HepG2 (cell line): ENCODE data around the gene DSCAM. TPM values are rescaled to one million over a fixed set of nuclear protein-coding genes. Genes with fewer than 3 reads are reported as not detected.

Source experiments
- ATAC-seq: fragments of 200-7000 bp; cut with Tn5 transposase; 3 replicates; pipeline ENCODE4 v1.9.1; 2020; ENCODE audit warnings: mild to moderate bottlenecking, moderate library complexity
- BruUV-seq: library from RNA; stranded (reverse); fragments of 400-500 nt; replicated peaks from 2 replicates; lab custom pipeline; 2021; lab: Mats Ljungman, UMichigan
- CTCF ChIA-PET: fragments of 300-600 bp; formaldehyde crosslinking; extraction: SDS; loops from one replicate; lab custom pipeline; 2021; ENCODE audit warnings: low total read pairs, inconsistent platforms, low intra/inter-chr PET ratio; lab: Yijun Ruan, JAX
- POLR2A ChIA-PET: fragments of 350-600 bp; sonication (Branson Sonifier 250); formaldehyde crosslinking; loops from one replicate; lab custom pipeline; 2020; ENCODE audit warnings: antibody characterized with exemption, inconsistent platforms; lab: Yijun Ruan, JAX
- DNase-seq: peaks from one replicate; pipeline ENCODE4 v3.0.0-alpha.2; 2015; ENCODE audit warnings: low spot score
- FAIRE-seq: peaks from 3 replicates; lab custom pipeline; 2011; peaks lifted over from hg19 to GRCh38; lab: Jason Lieb, UNC
- H2AFZ ChIP-seq: one replicate; pipeline ENCODE4 v1.6.1; 2011; ENCODE audit warnings: low read length, inconsistent platforms
- H3K27ac ChIP-seq: fragments of 300-600 bp; 3 replicates; pipeline ENCODE4 v1.8.0; 2011; ENCODE audit warnings: mixed run types, mild to moderate bottlenecking, mixed read lengths, low read length, inconsistent platforms; ENCODE audit not compliant: insufficient read depth; ENCODE audit errors: extremely low read length
- H3K27me3 ChIP-seq, 2 experiments: fragments of 200-600 bp in 1 of 2; 2 replicates in 1 of 2; 3 replicates in 1 of 2; pipeline versions ENCODE4 v1.6.0 to v1.8.0; 2011; ENCODE audit warnings: low read length in 2 of 2, mild to moderate bottlenecking in 2 of 2, moderate library complexity in 2 of 2, inconsistent platforms in 1 of 2; ENCODE audit not compliant: insufficient read depth in 2 of 2, control insufficient read depth in 1 of 2
- H3K36me3 ChIP-seq, 2 experiments: fragments of 200-600 bp in 1 of 2; replicated peaks in 1 of 2; 2 replicates in 1 of 2; 3 replicates in 1 of 2; pipeline versions ENCODE4 v1.5.1 to v1.8.0; 2011; ENCODE audit warnings: low read length in 2 of 2, inconsistent platforms in 1 of 2; ENCODE audit not compliant: insufficient read depth in 2 of 2, control insufficient read depth in 1 of 2
- H3K4me1 ChIP-seq: 2 replicates; pipeline ENCODE4 v1.5.1; 2012; ENCODE audit warnings: low read length, inconsistent platforms; ENCODE audit not compliant: insufficient read depth
- H3K4me2 ChIP-seq: 2 replicates; pipeline ENCODE4 v1.6.0; 2011; ENCODE audit warnings: low read depth, low read length, inconsistent platforms
- H3K4me3 ChIP-seq, 3 experiments: fragments of 200-600 bp in 1 of 3; sonication (generic), shearing (Covaris generic) in 1 of 3; replicated peaks in 1 of 3; 2 replicates each; pipeline ENCODE4 v1.5.1; 2011 to 2016; ENCODE audit warnings: low read length in 3 of 3, inconsistent platforms in 2 of 3, low read depth in 2 of 3, mild to moderate bottlenecking in 2 of 3, control low read depth in 1 of 3, mixed read lengths in 1 of 3; ENCODE audit not compliant: insufficient read depth in 1 of 3
- H3K79me2 ChIP-seq: one replicate; pipeline ENCODE4 v1.6.1; 2011; ENCODE audit warnings: low read length, inconsistent platforms; ENCODE audit not compliant: insufficient read depth
- H3K9ac ChIP-seq: 2 replicates; pipeline ENCODE4 v1.6.0; 2011; ENCODE audit warnings: mild to moderate bottlenecking, low read depth, low read length, inconsistent platforms; ENCODE audit not compliant: insufficient read depth
- H3K9me3 ChIP-seq: 2 replicates; pipeline ENCODE4 v1.5.1; 2012; ENCODE audit warnings: mild to moderate bottlenecking, low read length
- H4K20me1 ChIP-seq: 2 replicates; pipeline ENCODE4 v1.6.0; 2011; ENCODE audit warnings: inconsistent platforms, mild to moderate bottlenecking, low read length, moderate library complexity; ENCODE audit not compliant: insufficient read depth
- ATM ChIP-seq: fragments of 450-650 bp; IDR thresholded peaks from 2 replicates; pipeline ENCODE4 v1.7.1; 2017; ENCODE audit warnings: mild to moderate bottlenecking, borderline replicate concordance
- CEBPG ChIP-seq: IDR thresholded peaks from 2 replicates; pipeline ENCODE4 v1.6.1; 2016
- ELF3 ChIP-seq: IDR thresholded peaks from 2 replicates; pipeline ENCODE4 v1.6.1; 2016; ENCODE audit warnings: missing genetic modification reagents, missing compliant biosample characterization
- GZF1 ChIP-seq: sonication (generic); formaldehyde crosslinking; IDR thresholded peaks from 2 replicates; pipeline ENCODE4 v1.5.1; 2020; ENCODE audit warnings: mild to moderate bottlenecking, missing genetic modification reagents
- MXI1 ChIP-seq: IDR thresholded peaks from 3 replicates; pipeline ENCODE4 v1.6.1; 2012; ENCODE audit warnings: low read depth, low read length, inconsistent platforms, borderline replicate concordance
- SIN3A ChIP-seq: IDR thresholded peaks from 2 replicates; pipeline ENCODE4 v1.6.1; 2011; ENCODE audit warnings: low read depth, mild to moderate bottlenecking, control low read depth, low read length, borderline replicate concordance
- SNAI1 ChIP-seq: sonication (generic); formaldehyde crosslinking; IDR thresholded peaks from 2 replicates; pipeline ENCODE4 v1.5.0; 2020; ENCODE audit warnings: mild to moderate bottlenecking, missing genetic modification reagents, borderline replicate concordance
- ZC3H13 ChIP-seq: sonication (generic); formaldehyde crosslinking; IDR thresholded peaks from 2 replicates; pipeline ENCODE4 v1.8.1; 2023; ENCODE audit warnings: mild to moderate bottlenecking, missing genetic modification reagents, moderate library complexity
- ZNF274 ChIP-seq: sonication (generic); formaldehyde crosslinking; IDR thresholded peaks from 2 replicates; pipeline ENCODE4 v1.5.1; 2020; ENCODE audit warnings: mild to moderate bottlenecking, missing genetic modification reagents
- ZNF530 ChIP-seq: sonication (generic); formaldehyde crosslinking; IDR thresholded peaks from 2 replicates; pipeline ENCODE4 v1.5.0; 2020; ENCODE audit warnings: low read depth, mild to moderate bottlenecking, missing genetic modification reagents
- ZNF567 ChIP-seq: sonication (generic); formaldehyde crosslinking; IDR thresholded peaks from 2 replicates; pipeline ENCODE4 v1.8.1; 2023; ENCODE audit warnings: mild to moderate bottlenecking, missing genetic modification reagents, borderline replicate concordance
- ZNF816 ChIP-seq: sonication (generic); formaldehyde crosslinking; IDR thresholded peaks from 2 replicates; pipeline ENCODE4 v1.8.0; 2022; ENCODE audit warnings: missing genetic modification reagents, mild to moderate bottlenecking, borderline replicate concordance
- WGBS: methylation state at CpG from one replicate; pipeline ENCODE4 v1.1.6; 2017; ENCODE audit warnings: low lambda C conversion rate; 5-methylcytosine and 5-hydroxymethylcytosine counted together
- in situ Hi-C: cut with HindIII; loops from 2 replicates; pipeline ENCODE4 v1.10.0; 2017; ENCODE audit warnings: low pct_unique_long_range_greater_than_20kb; ENCODE audit not compliant: extremely low pct_ligation_motif_present
- intact Hi-C: fragments of 100-400 bp; cut with micrococcal nuclease; formaldehyde crosslinking; loops from one replicate; pipeline ENCODE4 v1.10.0; 2022; ENCODE audit not compliant: unreplicated experiment
- polyA plus RNA-seq, 8 experiments: library from polyadenylated mRNA; depleted of rRNA in 3 of 8; stranded (reverse) in 7 of 8; unstranded in 1 of 8; fragments of >200 nt; fragmentation: Illumina TruSeq in 4 of 8; extraction: Trizol in 4 of 8; gene quantifications; 2 replicates each; pipeline versions ENCODE4 v1.2.1 to v1.2.3, GENCODE V29; 2011 to 2016; ENCODE audit warnings: low read depth in 4 of 8, missing spikeins in 1 of 8, mixed read lengths in 1 of 8; ENCODE audit not compliant: insufficient read depth in 1 of 8
- total RNA-seq, 5 experiments: library from RNA; depleted of rRNA; stranded (reverse); fragments of >200 nt; fragmentation: Illumina TruSeq; extraction: Trizol; gene quantifications; 2 replicates each; pipeline ENCODE4 v1.2.3, GENCODE V29; 2016; ENCODE audit warnings: low read depth in 1 of 5
- TF ChIP-seq, protein P1 (sequence below): sonication (generic); formaldehyde crosslinking; IDR thresholded peaks from 2 replicates; pipeline ENCODE4 v1.4.0; 2020; ENCODE audit warnings: mild to moderate bottlenecking, missing genetic modification reagents
- TF ChIP-seq, protein P2 (sequence below): IDR thresholded peaks from 2 replicates; pipeline ENCODE4 v1.4.0; 2020; ENCODE audit warnings: mild to moderate bottlenecking, missing genetic modification reagents
- TF ChIP-seq, protein P3 (sequence below), 2 experiments: sonication (generic) in 1 of 2; formaldehyde crosslinking in 1 of 2; IDR thresholded peaks; 2 replicates each; pipeline versions ENCODE4 v1.4.0 to v1.6.1; 2018 to 2020; ENCODE audit warnings: missing genetic modification reagents in 2 of 2, borderline replicate concordance in 1 of 2, low read depth in 1 of 2, mild to moderate bottlenecking in 1 of 2, missing biosample characterization in 1 of 2

DSCAM gene
- total and polyA plus RNA-seq, 2 of the 13 experiments (the other 11 are each of a cell fraction or from before 2014, with no cell fraction given), result not detected

DNA sequence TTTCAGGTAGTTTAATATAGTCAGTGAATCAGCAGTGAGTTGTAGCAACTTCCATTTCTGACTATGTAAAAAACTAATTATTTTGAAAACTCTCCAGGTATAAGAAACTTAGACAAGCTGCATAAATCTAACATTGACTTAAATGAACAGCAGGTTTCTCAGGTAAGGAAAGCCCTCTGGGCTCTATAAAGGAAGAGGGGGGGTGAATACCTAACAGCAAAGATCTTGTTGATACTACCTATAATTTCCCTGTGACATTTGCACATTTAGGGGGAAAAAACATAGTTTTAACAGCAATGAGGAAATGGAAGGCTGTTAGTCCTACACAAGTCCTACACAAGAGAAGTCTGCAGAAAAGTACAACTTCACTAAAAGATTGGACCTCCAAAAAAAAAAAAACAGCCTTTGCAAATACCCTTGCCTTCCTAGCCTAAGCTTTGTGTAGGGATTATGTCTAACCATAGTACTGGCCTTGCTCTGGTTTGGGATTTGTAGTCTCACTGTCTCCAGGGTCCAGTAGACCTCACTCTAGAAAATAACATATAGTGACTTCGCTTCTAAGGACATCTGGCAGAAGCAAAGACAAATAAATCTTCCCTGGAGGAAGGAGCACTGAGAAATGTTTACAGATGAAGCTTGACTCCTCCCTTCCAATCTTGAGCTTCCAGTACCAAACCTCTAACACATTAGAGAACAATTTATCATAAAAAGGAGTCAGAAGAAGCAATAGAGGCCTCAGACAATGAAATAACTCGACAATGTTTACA, 459.8 kb downstream of the DSCAM start:
- Histone ChIP-seq H2AFZ (no peak overlapping the region), H3K79me2 (no peaks in the 10 kb centered on the region), H4K20me1 (no peaks in the 10 kb centered on the region), H3K4me2 (no peak overlapping the region), H3K9me3 (peaks cover 32% of the 10 kb centered on the region), H3K27me3 (no peaks in the 10 kb centered on the region), H3K27ac (no peak overlapping the region), H3K9ac (no peak overlapping the region), H3K4me3 (no peak overlapping the region), H3K36me3 (no peaks in the 10 kb centered on the region), H3K4me1 (no peaks in the 10 kb centered on the region)
- DNase-seq (no peak), FAIRE-seq (no peak), ATAC-seq (no peak)
- CTCF ChIA-PET, result interaction anchor here (1.3 kb wide), 1 partner anchor 243 kb away, joined by 5 read pairs; no protein-coding TSS in a partner anchor
- intact Hi-C loops (no loop called here), in situ Hi-C loops (no loop called here)
- no TSS peak for BruUV-seq
- 0% methylated on average over 2 of the region's 2 CpGs for WGBS
- POLR2A ChIA-PET, result no interaction called here
- no peak for TF ChIP-seq SNAI1 (CRISPR knock-in tag)
- no peak for TF ChIP-seq ZNF530 (CRISPR knock-in tag)
- no peak for TF ChIP-seq ELF3 (CRISPR knock-in tag)
- TF ChIP-seq MXI1, result no peak
- TF ChIP-seq, protein P1, sequence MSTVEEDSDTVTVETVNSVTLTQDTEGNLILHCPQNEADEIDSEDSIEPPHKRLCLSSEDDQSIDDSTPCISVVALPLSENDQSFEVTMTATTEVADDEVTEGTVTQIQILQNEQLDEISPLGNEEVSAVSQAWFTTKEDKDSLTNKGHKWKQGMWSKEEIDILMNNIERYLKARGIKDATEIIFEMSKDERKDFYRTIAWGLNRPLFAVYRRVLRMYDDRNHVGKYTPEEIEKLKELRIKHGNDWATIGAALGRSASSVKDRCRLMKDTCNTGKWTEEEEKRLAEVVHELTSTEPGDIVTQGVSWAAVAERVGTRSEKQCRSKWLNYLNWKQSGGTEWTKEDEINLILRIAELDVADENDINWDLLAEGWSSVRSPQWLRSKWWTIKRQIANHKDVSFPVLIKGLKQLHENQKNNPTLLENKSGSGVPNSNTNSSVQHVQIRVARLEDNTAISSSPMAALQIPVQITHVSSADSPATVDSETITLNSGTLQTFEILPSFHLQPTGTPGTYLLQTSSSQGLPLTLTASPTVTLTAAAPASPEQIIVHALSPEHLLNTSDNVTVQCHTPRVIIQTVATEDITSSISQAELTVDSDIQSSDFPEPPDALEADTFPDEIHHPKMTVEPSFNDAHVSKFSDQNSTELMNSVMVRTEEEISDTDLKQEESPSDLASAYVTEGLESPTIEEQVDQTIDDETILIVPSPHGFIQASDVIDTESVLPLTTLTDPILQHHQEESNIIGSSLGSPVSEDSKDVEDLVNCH, result no peak
- no peak for TF ChIP-seq ZNF816 (CRISPR knock-in tag)
- TF ChIP-seq, protein P2, sequence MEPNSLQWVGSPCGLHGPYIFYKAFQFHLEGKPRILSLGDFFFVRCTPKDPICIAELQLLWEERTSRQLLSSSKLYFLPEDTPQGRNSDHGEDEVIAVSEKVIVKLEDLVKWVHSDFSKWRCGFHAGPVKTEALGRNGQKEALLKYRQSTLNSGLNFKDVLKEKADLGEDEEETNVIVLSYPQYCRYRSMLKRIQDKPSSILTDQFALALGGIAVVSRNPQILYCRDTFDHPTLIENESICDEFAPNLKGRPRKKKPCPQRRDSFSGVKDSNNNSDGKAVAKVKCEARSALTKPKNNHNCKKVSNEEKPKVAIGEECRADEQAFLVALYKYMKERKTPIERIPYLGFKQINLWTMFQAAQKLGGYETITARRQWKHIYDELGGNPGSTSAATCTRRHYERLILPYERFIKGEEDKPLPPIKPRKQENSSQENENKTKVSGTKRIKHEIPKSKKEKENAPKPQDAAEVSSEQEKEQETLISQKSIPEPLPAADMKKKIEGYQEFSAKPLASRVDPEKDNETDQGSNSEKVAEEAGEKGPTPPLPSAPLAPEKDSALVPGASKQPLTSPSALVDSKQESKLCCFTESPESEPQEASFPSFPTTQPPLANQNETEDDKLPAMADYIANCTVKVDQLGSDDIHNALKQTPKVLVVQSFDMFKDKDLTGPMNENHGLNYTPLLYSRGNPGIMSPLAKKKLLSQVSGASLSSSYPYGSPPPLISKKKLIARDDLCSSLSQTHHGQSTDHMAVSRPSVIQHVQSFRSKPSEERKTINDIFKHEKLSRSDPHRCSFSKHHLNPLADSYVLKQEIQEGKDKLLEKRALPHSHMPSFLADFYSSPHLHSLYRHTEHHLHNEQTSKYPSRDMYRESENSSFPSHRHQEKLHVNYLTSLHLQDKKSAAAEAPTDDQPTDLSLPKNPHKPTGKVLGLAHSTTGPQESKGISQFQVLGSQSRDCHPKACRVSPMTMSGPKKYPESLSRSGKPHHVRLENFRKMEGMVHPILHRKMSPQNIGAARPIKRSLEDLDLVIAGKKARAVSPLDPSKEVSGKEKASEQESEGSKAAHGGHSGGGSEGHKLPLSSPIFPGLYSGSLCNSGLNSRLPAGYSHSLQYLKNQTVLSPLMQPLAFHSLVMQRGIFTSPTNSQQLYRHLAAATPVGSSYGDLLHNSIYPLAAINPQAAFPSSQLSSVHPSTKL (CRISPR knock-in tag), result no peak
- no peak for TF ChIP-seq ATM
- no peak for TF ChIP-seq SIN3A
- TF ChIP-seq GZF1 (CRISPR knock-in tag), result no peak
- TF ChIP-seq, protein P3, sequence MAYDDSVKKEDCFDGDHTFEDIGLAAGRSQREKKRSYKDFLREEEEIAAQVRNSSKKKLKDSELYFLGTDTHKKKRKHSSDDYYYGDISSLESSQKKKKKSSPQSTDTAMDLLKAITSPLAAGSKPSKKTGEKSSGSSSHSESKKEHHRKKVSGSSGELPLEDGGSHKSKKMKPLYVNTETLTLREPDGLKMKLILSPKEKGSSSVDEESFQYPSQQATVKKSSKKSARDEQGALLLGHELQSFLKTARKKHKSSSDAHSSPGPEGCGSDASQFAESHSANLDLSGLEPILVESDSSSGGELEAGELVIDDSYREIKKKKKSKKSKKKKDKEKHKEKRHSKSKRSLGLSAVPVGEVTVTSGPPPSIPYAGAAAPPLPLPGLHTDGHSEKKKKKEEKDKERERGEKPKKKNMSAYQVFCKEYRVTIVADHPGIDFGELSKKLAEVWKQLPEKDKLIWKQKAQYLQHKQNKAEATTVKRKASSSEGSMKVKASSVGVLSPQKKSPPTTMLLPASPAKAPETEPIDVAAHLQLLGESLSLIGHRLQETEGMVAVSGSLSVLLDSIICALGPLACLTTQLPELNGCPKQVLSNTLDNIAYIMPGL (CRISPR knock-in tag; IDR thresholded peaks at IDR 0.05; ENCODE audit: borderline replicate concordance in 1 of 2, low read depth in 1 of 2), result no peak
- no peak for TF ChIP-seq ZNF274 (CRISPR knock-in tag)
- TF ChIP-seq ZNF567 (CRISPR knock-in tag), result no peak
- TF ChIP-seq ZC3H13 (CRISPR knock-in tag), result no peak
- TF ChIP-seq CEBPG (CRISPR knock-in tag), result no peak
